ENCODE measurements around the gene TAPBPL.

GRCh38 chr12:6450869-6451347 lies 934 bp upstream of the TAPBPL start:
- TF ChIP-seq RFX1 (IDR thresholded peaks at IDR 0.05), result no peak
- TF ChIP-seq TAF1 (CRISPR knock-in tag; IDR thresholded peaks at IDR 0.05), result no peak
- no peak for TF ChIP-seq CTCF (CRISPR knock-in tag; IDR thresholded peaks at IDR 0.05)
- TF ChIP-seq, protein P1, sequence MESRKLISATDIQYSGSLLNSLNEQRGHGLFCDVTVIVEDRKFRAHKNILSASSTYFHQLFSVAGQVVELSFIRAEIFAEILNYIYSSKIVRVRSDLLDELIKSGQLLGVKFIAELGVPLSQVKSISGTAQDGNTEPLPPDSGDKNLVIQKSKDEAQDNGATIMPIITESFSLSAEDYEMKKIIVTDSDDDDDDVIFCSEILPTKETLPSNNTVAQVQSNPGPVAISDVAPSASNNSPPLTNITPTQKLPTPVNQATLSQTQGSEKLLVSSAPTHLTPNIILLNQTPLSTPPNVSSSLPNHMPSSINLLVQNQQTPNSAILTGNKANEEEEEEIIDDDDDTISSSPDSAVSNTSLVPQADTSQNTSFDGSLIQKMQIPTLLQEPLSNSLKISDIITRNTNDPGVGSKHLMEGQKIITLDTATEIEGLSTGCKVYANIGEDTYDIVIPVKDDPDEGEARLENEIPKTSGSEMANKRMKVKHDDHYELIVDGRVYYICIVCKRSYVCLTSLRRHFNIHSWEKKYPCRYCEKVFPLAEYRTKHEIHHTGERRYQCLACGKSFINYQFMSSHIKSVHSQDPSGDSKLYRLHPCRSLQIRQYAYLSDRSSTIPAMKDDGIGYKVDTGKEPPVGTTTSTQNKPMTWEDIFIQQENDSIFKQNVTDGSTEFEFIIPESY (CRISPR knock-in tag; IDR thresholded peaks at IDR 0.05), result no peak
- TF ChIP-seq ZNF678 (CRISPR knock-in tag; IDR thresholded peaks at IDR 0.05), result no peak
- no peak for TF ChIP-seq MYNN (CRISPR knock-in tag; IDR thresholded peaks at IDR 0.05; ENCODE audit: low read depth)
- TF ChIP-seq XRCC5 (optimal IDR thresholded peaks at IDR 0.05; ENCODE audit: low read length), result no peak
- TF ChIP-seq, protein P2, sequence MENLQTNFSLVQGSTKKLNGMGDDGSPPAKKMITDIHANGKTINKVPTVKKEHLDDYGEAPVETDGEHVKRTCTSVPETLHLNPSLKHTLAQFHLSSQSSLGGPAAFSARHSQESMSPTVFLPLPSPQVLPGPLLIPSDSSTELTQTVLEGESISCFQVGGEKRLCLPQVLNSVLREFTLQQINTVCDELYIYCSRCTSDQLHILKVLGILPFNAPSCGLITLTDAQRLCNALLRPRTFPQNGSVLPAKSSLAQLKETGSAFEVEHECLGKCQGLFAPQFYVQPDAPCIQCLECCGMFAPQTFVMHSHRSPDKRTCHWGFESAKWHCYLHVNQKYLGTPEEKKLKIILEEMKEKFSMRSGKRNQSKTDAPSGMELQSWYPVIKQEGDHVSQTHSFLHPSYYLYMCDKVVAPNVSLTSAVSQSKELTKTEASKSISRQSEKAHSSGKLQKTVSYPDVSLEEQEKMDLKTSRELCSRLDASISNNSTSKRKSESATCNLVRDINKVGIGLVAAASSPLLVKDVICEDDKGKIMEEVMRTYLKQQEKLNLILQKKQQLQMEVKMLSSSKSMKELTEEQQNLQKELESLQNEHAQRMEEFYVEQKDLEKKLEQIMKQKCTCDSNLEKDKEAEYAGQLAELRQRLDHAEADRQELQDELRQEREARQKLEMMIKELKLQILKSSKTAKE (CRISPR knock-in tag; IDR thresholded peaks at IDR 0.05; ENCODE audit: borderline replicate concordance), result no peak
- TF ChIP-seq ZNF362 (CRISPR knock-in tag; IDR thresholded peaks at IDR 0.05; ENCODE audit: borderline replicate concordance), result no peak
- no peak for TF ChIP-seq ZNF672 (CRISPR knock-in tag; IDR thresholded peaks at IDR 0.05)
- no peak for TF ChIP-seq KLF16 (CRISPR knock-in tag; IDR thresholded peaks at IDR 0.05)
- no peak for TF ChIP-seq EP300 (IDR thresholded peaks at IDR 0.05; ENCODE audit: low read depth in 2 of 2, low read length in 2 of 2)
- no peak for TF ChIP-seq EP300 (CRISPR knock-in tag; IDR thresholded peaks at IDR 0.05; ENCODE audit: borderline replicate concordance)
- no peak for TF ChIP-seq ATF3 (CRISPR knock-in tag; IDR thresholded peaks at IDR 0.05)

Data from HepG2 (cell line).